ENCODE results near the gene TOR4A. TPM values are rescaled to one million over a fixed set of nuclear protein-coding genes. Genes with fewer than 3 reads are reported as not detected.
A peak's percentile ranks its signal among the peaks of the same experiment; 100 is the strongest.

TOR4A gene
- total and polyA plus RNA-seq, 2 donors (not counting 1 experiment from before 2014, with no cell fraction given): 8.3 to 15.3 TPM

GRCh38 chr9:137314561-137315560 lies 37.3 kb downstream of the TOR4A start:
- no peak overlapping the region for H3K27ac Mint-ChIP-seq
- Histone ChIP-seq H3K4me3 (ENCODE audit: control extremely low read depth in 1 of 5, extremely low read depth in 1 of 5, insufficient read depth in 1 of 5, low read depth in 2 of 5, low read length in 4 of 5) (no peak overlapping the region), H3K36me3 (replicated peaks in 1 of 2; ENCODE audit: control extremely low read depth in 1 of 2, control insufficient read depth in 1 of 2, extremely low read depth in 1 of 2, insufficient read depth in 2 of 2, low read length in 1 of 2) (no peaks in the 10 kb centered on the region), H3K79me2 (ENCODE audit: control insufficient read depth, insufficient read depth, low read length) (no peaks in the 10 kb centered on the region), H4K20me1 (ENCODE audit: control insufficient read depth, insufficient read depth, low read length, poor library complexity, severe bottlenecking) (no peaks in the 10 kb centered on the region), H3K27me3 (replicated peaks in 1 of 4; ENCODE audit: control extremely low read depth in 1 of 4, control insufficient read depth in 3 of 4, insufficient read depth in 4 of 4, low read length in 3 of 4) (peaks cover 0 to 11% (median 4%) of the 10 kb centered on the region in 4 experiments), H3K4me1 (ENCODE audit: control insufficient read depth in 2 of 2, insufficient read depth in 2 of 2, low read length in 2 of 2) (peaks cover 7 to 15% of the 10 kb centered on the region in 2 donors), H3K9ac (ENCODE audit: low read length) (no peak overlapping the region), H2AFZ (ENCODE audit: insufficient read depth, low read depth, low read length, poor library complexity, severe bottlenecking) (no peak overlapping the region), H3K27ac (ENCODE audit: low read length in 2 of 2) (no peak overlapping the region), H3K9me3 (ENCODE audit: control extremely low read depth in 1 of 3, control insufficient read depth in 2 of 3, insufficient read depth in 1 of 3, low read length in 2 of 3) (peaks cover 0 to 8% (median 0%) of the 10 kb centered on the region in 3 donors), H3K4me2 (replicated peaks; ENCODE audit: low read depth, low read length, poor library complexity, severe bottlenecking) (peak overlapping the region; percentile 77)
- peak overlapping the region; percentile 29 for H3K4me3 Mint-ChIP-seq
- CTCF ChIA-PET: interaction anchor here (1.9 to 2.6 kb wide), 2 partner anchors 11 to 13 kb away, joined by 7 to 12 read pairs; partner anchors contain the start of gene NRARP
- no peak for TF ChIP-seq EZH2 (IDR thresholded peaks at IDR 0.05; ENCODE audit: borderline replicate concordance, insufficient read depth, low read depth, low read length, poor library complexity, severe bottlenecking)
- TF ChIP-seq, protein P1, sequence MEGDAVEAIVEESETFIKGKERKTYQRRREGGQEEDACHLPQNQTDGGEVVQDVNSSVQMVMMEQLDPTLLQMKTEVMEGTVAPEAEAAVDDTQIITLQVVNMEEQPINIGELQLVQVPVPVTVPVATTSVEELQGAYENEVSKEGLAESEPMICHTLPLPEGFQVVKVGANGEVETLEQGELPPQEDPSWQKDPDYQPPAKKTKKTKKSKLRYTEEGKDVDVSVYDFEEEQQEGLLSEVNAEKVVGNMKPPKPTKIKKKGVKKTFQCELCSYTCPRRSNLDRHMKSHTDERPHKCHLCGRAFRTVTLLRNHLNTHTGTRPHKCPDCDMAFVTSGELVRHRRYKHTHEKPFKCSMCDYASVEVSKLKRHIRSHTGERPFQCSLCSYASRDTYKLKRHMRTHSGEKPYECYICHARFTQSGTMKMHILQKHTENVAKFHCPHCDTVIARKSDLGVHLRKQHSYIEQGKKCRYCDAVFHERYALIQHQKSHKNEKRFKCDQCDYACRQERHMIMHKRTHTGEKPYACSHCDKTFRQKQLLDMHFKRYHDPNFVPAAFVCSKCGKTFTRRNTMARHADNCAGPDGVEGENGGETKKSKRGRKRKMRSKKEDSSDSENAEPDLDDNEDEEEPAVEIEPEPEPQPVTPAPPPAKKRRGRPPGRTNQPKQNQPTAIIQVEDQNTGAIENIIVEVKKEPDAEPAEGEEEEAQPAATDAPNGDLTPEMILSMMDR (IDR thresholded peaks at IDR 0.05): no peak
- peaks cover 5% of the 10 kb centered on the region for H3K4me1 Mint-ChIP-seq
- H3K9me3 Mint-ChIP-seq (ENCODE audit: insufficient read depth): no peaks in the 10 kb centered on the region
- intact Hi-C loops (cut with micrococcal nuclease): no loop called here
- WGBS (ENCODE audit: insufficient coverage): 94% methylated on average over 26 of the region's 42 CpGs
- DNase-seq: peak; percentile 24
- ATAC-seq (ENCODE audit: low read depth): no peak
- POLR2A ChIA-PET: interaction anchor here (0.6 kb wide), 1 partner anchor 12 kb away, joined by 3 read pairs; no protein-coding TSS in a partner anchor
- H3K27me3 Mint-ChIP-seq: no peaks in the 10 kb centered on the region

All from B cell (primary cell).